DOHH2 (cell line): ENCODE data around the gene TIE1.

ENCODE experiments used
- H3F3A ChIP-seq: fragments of 200-600 bp; sonication (generic), shearing (Covaris generic); 2 replicates; pipeline ENCODE4 v1.6.0; 2016; ENCODE audit warnings: antibody characterized with exemption, mild to moderate bottlenecking; ENCODE audit not compliant: control insufficient read depth, insufficient read depth
- H3K27ac ChIP-seq: fragments of 200-600 bp; sonication (generic); 2 replicates; pipeline ENCODE4 v1.5.1; 2014; ENCODE audit warnings: low read depth, mild to moderate bottlenecking, low read length, moderate library complexity
- H3K27me3 ChIP-seq: fragments of 200-600 bp; sonication (generic); 2 replicates; pipeline ENCODE4 v1.6.1; 2014; ENCODE audit warnings: mild to moderate bottlenecking, low read length, mixed read lengths; ENCODE audit not compliant: control insufficient read depth
- H3K36me3 ChIP-seq: fragments of 200-600 bp; sonication (generic); 2 replicates; pipeline ENCODE4 v1.6.1; 2014; ENCODE audit warnings: mild to moderate bottlenecking, low read length, moderate library complexity, mixed read lengths; ENCODE audit not compliant: control insufficient read depth
- H3K4me1 ChIP-seq: fragments of 200-600 bp; sonication (generic); 2 replicates; pipeline ENCODE4 v1.6.1; 2014; ENCODE audit warnings: mild to moderate bottlenecking, low read length, mixed read lengths; ENCODE audit not compliant: control insufficient read depth
- H3K4me2 ChIP-seq: fragments of 200-600 bp; sonication (generic); 2 replicates; pipeline ENCODE4 v1.6.0; 2014; ENCODE audit warnings: mild to moderate bottlenecking, low read length, moderate library complexity
- H3K4me3 ChIP-seq: fragments of 200-600 bp; sonication (generic); 2 replicates; pipeline ENCODE4 v1.5.1; 2014; ENCODE audit warnings: mild to moderate bottlenecking, low read length, mixed read lengths
- H3K79me2 ChIP-seq: fragments of 200-600 bp; sonication (generic); 2 replicates; pipeline ENCODE4 v1.6.1; 2014; ENCODE audit warnings: mild to moderate bottlenecking, low read length, mixed read lengths; ENCODE audit not compliant: control insufficient read depth
- H3K9me2 ChIP-seq: fragments of 200-600 bp; sonication (generic); replicated peaks from 2 replicates; pipeline ENCODE4 v1.6.1; 2014; ENCODE audit warnings: mild to moderate bottlenecking, low read length, mixed read lengths; ENCODE audit not compliant: control insufficient read depth
- H3K9me3 ChIP-seq: fragments of 200-600 bp; sonication (generic); 2 replicates; pipeline ENCODE4 v1.6.1; 2014; ENCODE audit warnings: antibody characterized with exemption, low read length, mixed read lengths; ENCODE audit not compliant: control insufficient read depth, insufficient read depth
- H4K20me1 ChIP-seq: fragments of 200-600 bp; sonication (generic); 2 replicates; pipeline ENCODE4 v1.6.0; 2014; ENCODE audit warnings: low read depth, mild to moderate bottlenecking, antibody characterized with exemption, low read length, moderate library complexity; ENCODE audit not compliant: control insufficient read depth, insufficient read depth
- EZH2phosphoT487 ChIP-seq: fragments of 200-600 bp; sonication (generic); IDR thresholded peaks from 2 replicates; pipeline ENCODE4 v1.6.1; 2017; ENCODE audit warnings: borderline replicate concordance, mild to moderate bottlenecking, antibody characterized with exemption, low read length, moderate library complexity, mixed read lengths
- TF ChIP-seq, protein P1 (sequence below): fragments of 200-600 bp; sonication (generic); IDR thresholded peaks from one replicate; pipeline ENCODE4 v1.5.1; 2014; ENCODE audit warnings: antibody characterized with exemption, mild to moderate bottlenecking, low read depth, low read length; ENCODE audit not compliant: poor library complexity, severe bottlenecking

Gene TIE1

DNA sequence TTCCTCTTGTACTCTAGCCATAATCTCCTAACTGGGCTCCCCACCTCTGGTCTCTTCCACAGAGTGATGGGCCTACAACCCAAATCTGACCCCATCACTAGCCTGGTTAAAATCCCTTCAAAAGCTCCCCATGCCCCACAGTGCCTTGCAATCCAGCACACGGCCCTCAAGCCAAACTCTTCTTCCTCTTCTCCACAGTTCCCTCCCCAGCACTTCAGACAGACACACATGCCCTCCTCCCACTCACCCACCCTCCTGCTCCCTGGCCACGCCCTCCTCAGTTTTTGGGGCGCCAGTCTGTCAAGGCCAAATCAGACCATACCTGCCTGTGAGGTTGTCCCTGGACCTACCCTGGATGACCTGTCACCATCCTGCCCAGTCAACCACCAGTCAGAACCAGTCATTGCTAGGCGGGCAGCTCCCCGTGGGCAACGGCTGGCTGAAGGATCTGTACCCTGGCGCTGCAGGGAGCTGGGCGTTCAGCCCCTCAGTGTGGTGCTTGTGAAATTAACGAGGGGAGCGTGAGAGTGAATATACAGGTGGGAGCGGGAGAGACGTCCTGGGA lies 16.2 kb upstream of the TIE1 start:
- H3K9me3 ChIP-seq, result no peaks in the 10 kb centered on the region
- no peaks in the 10 kb centered on the region for H4K20me1 ChIP-seq
- H3K4me1 ChIP-seq, result no peaks in the 10 kb centered on the region
- no peaks in the 10 kb centered on the region for H3K79me2 ChIP-seq
- H3K36me3 ChIP-seq, result no peaks in the 10 kb centered on the region
- no peak overlapping the region for H3K27ac ChIP-seq
- no peaks in the 10 kb centered on the region for H3F3A ChIP-seq
- no peak overlapping the region for H3K4me3 ChIP-seq
- no peaks in the 10 kb centered on the region for H3K9me2 ChIP-seq
- H3K4me2 ChIP-seq, result no peak overlapping the region
- TF ChIP-seq, protein P1, sequence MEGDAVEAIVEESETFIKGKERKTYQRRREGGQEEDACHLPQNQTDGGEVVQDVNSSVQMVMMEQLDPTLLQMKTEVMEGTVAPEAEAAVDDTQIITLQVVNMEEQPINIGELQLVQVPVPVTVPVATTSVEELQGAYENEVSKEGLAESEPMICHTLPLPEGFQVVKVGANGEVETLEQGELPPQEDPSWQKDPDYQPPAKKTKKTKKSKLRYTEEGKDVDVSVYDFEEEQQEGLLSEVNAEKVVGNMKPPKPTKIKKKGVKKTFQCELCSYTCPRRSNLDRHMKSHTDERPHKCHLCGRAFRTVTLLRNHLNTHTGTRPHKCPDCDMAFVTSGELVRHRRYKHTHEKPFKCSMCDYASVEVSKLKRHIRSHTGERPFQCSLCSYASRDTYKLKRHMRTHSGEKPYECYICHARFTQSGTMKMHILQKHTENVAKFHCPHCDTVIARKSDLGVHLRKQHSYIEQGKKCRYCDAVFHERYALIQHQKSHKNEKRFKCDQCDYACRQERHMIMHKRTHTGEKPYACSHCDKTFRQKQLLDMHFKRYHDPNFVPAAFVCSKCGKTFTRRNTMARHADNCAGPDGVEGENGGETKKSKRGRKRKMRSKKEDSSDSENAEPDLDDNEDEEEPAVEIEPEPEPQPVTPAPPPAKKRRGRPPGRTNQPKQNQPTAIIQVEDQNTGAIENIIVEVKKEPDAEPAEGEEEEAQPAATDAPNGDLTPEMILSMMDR, result no peak
- TF ChIP-seq EZH2phosphoT487, result no peak
- peaks cover 4% of the 10 kb centered on the region; the same call in 1 of the 2 replicates for H3K27me3 ChIP-seq

- Histone ChIP-seq H3K9me2 (no peaks in the 10 kb centered on the region), H3K27me3 (peaks cover 4% of the 10 kb centered on the region; the same call in 1 of the 2 replicates), H3K4me2 (no peak within 1 kb of the TSS), H3K79me2 (no peaks in the 10 kb centered on the region), H3F3A (no peaks in the 10 kb centered on the region), H3K4me3 (no peak within 1 kb of the TSS), H3K4me1 (no peaks in the 10 kb centered on the region), H3K36me3 (no peaks in the 10 kb centered on the region), H3K9me3 (no peaks in the 10 kb centered on the region), H3K27ac (no peak within 1 kb of the TSS), H4K20me1 (no peaks in the 10 kb centered on the region)
- no peak for TF ChIP-seq EZH2phosphoT487
- TF ChIP-seq, protein P1, result no peak
Observed at GRCh38 chr1:43285269-43285990, 15.4 kb upstream of the TIE1 start, which contains the start of gene C1orf210. TSS of gene C1orf210 (minus strand) at chr1:43285581. CDS start at chr1:43283270, 2,311 bp downstream.

GRCh38 chr1:43286115-43286514 lies 14.7 kb upstream of the TIE1 start:
- H3K27me3 ChIP-seq, result peaks cover 4% of the 10 kb centered on the region; the same call in 1 of the 2 replicates
- no peak overlapping the region for H3K27ac ChIP-seq
- no peaks in the 10 kb centered on the region for H3K9me3 ChIP-seq
- TF ChIP-seq EZH2phosphoT487, result no peak
- TF ChIP-seq, protein P1, result no peak
- no peak overlapping the region for H3K4me3 ChIP-seq
- H3K4me2 ChIP-seq, result no peak overlapping the region
- no peaks in the 10 kb centered on the region for H3K4me1 ChIP-seq
- H3K79me2 ChIP-seq, result no peaks in the 10 kb centered on the region
- H3K36me3 ChIP-seq, result no peaks in the 10 kb centered on the region
- no peaks in the 10 kb centered on the region for H3F3A ChIP-seq
- H4K20me1 ChIP-seq, result no peaks in the 10 kb centered on the region
- no peaks in the 10 kb centered on the region for H3K9me2 ChIP-seq
